Gastroesophageal sphincter (tissue), 4 donors: ENCODE results near the gene REPS1. TPM values are rescaled to one million over a fixed set of nuclear protein-coding genes. Genes with fewer than 3 reads are reported as not detected.

Experiments used
- total RNA-seq, 4 donors: library from RNA; depleted of rRNA; stranded (reverse); fragments of >200 nt; gene quantifications; one replicate each; pipeline ENCODE4 v1.1.0, GENCODE V29; 2016

Gene REPS1
- total RNA-seq, 4 donors from 2014 or later: 26.7 to 42.6 (median 29.3) TPM

Other genes starting within 250 kb of the REPS1 start
- 10 to 100 TPM; 14.7 to 33.1 (median 16.7) TPM for gene CCDC28A, start 214.5 kb downstream of the REPS1 start, total RNA-seq
- under 1 TPM in 1 of 4 donors, not detected in 3; 0.27 TPM for gene ECT2L, start 192.2 kb downstream of the REPS1 start, total RNA-seq
- gene ABRACL, start 40.5 kb upstream of the REPS1 start, total RNA-seq: 10 to 100 TPM in 1 of 4 donors, 1 to 10 TPM in 2, under 1 TPM in 1; 0.78 to 11.9 (median 8.4) TPM
- gene HECA, start 146.8 kb upstream of the REPS1 start, total RNA-seq: 10 to 100 TPM; 36.1 to 70.1 (median 46.9) TPM